ENCODE data around the gene BOK. TPM values are rescaled to one million over a fixed set of nuclear protein-coding genes. Genes with fewer than 3 reads are reported as not detected.

The BOK gene
- total and polyA plus RNA-seq, 2 of the 13 experiments (the other 11 are each of a cell fraction or from before 2014, with no cell fraction given), result 35.5 to 39.2 TPM

- 0 out of 2 replicates have a peak, but pooled peaks have one; percentile 8 for TF ChIP-seq JUN (CRISPR knock-in tag; IDR thresholded peaks at IDR 0.05)
- peak; percentile 88 for TF ChIP-seq ZC3H13 (CRISPR knock-in tag; IDR thresholded peaks at IDR 0.05)
- 0 out of 2 replicates have a peak, but pooled peaks have one; percentile 3 for TF ChIP-seq MTF1 (CRISPR knock-in tag; IDR thresholded peaks at IDR 0.05)
- TF ChIP-seq, protein P1, sequence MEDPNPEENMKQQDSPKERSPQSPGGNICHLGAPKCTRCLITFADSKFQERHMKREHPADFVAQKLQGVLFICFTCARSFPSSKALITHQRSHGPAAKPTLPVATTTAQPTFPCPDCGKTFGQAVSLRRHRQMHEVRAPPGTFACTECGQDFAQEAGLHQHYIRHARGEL (CRISPR knock-in tag; IDR thresholded peaks at IDR 0.05), result no peak
- peak; percentile 83 for TF ChIP-seq KDM5B (CRISPR knock-in tag; IDR thresholded peaks at IDR 0.05; ENCODE audit: borderline replicate concordance)
- TF ChIP-seq SNAPC4 (CRISPR knock-in tag; IDR thresholded peaks at IDR 0.05), result no peak
- TF ChIP-seq, protein P2, sequence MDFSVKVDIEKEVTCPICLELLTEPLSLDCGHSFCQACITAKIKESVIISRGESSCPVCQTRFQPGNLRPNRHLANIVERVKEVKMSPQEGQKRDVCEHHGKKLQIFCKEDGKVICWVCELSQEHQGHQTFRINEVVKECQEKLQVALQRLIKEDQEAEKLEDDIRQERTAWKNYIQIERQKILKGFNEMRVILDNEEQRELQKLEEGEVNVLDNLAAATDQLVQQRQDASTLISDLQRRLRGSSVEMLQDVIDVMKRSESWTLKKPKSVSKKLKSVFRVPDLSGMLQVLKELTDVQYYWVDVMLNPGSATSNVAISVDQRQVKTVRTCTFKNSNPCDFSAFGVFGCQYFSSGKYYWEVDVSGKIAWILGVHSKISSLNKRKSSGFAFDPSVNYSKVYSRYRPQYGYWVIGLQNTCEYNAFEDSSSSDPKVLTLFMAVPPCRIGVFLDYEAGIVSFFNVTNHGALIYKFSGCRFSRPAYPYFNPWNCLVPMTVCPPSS (IDR thresholded peaks at IDR 0.05), result no peak
- TF ChIP-seq E2F1 (CRISPR knock-in tag; IDR thresholded peaks at IDR 0.05), result no peak
- TF ChIP-seq ELF3 (CRISPR knock-in tag; IDR thresholded peaks at IDR 0.05), result peak; percentile 72
- TF ChIP-seq HNRNPK (IDR thresholded peaks at IDR 0.05; ENCODE audit: low read depth, low read length, poor library complexity, severe bottlenecking), result peak; percentile 83
- TF ChIP-seq SAFB2 (CRISPR knock-in tag; IDR thresholded peaks at IDR 0.05; ENCODE audit: borderline replicate concordance, low read depth), result peak; percentile 99
- TF ChIP-seq RFXANK (CRISPR knock-in tag; IDR thresholded peaks at IDR 0.05), result 0 out of 2 replicates have a peak, but pooled peaks have one; percentile 68
- TF ChIP-seq SRF (IDR thresholded peaks at IDR 0.05; ENCODE audit: low read depth, low read length), result peak; percentile 65; the same call in 1 of the 2 replicates
- no peak for TF ChIP-seq PAX8 (CRISPR knock-in tag; IDR thresholded peaks at IDR 0.05; ENCODE audit: borderline replicate concordance)
- no peak for TF ChIP-seq ZNF781 (CRISPR knock-in tag; IDR thresholded peaks at IDR 0.05; ENCODE audit: borderline replicate concordance, not compliant biosample characterization)
- TF ChIP-seq RXRB (CRISPR knock-in tag; IDR thresholded peaks at IDR 0.05; ENCODE audit: borderline replicate concordance), result peak; percentile 59; the same call in 1 of the 2 replicates
- no peak for TF ChIP-seq ZNF567 (CRISPR knock-in tag; IDR thresholded peaks at IDR 0.05; ENCODE audit: borderline replicate concordance)
- no peak for TF ChIP-seq U2AF2 (IDR thresholded peaks at IDR 0.05; ENCODE audit: low read depth, low read length)
- TF ChIP-seq HINFP (CRISPR knock-in tag; IDR thresholded peaks at IDR 0.05; ENCODE audit: low read depth), result peak; percentile 63; the same call in 1 of the 2 replicates
Observed at GRCh38 chr2:241609859-241610793, 51.6 kb downstream of the BOK start (continued).
